BJ (cell line): ENCODE results near the gene CLASP1. TPM values are rescaled to one million over a fixed set of nuclear protein-coding genes. Genes with fewer than 3 reads are reported as not detected.
"Not testable (repeated sequence)": the region's sequence is repeated elsewhere in the genome, so short reads cannot be mapped to it uniquely, and the experiment has no call there.

Experiments used
- CTCF ChIA-PET: fragments of 350-600 bp; formaldehyde crosslinking; extraction: SDS; loops from one replicate; lab custom pipeline; 2021; ENCODE audit warnings: antibody characterized with exemption, inconsistent platforms; lab: Yijun Ruan, JAX
- POLR2A ChIA-PET: fragments of 300-600 bp; sonication (Branson Sonifier 250); formaldehyde crosslinking; extraction: SDS; loops from one replicate; lab custom pipeline; 2021; ENCODE audit warnings: antibody characterized with exemption; lab: Charles Lee
- DNase-seq: peaks from one replicate; pipeline ENCODE4 v3.0.0-alpha.2; 2011; ENCODE audit warnings: low read depth
- H3K27me3 ChIP-seq: 2 replicates; pipeline ENCODE4 v1.6.0; 2011; ENCODE audit warnings: low read length; ENCODE audit not compliant: control insufficient read depth, insufficient read depth
- H3K36me3 ChIP-seq: 2 replicates; pipeline ENCODE4 v1.5.1; 2011; ENCODE audit warnings: low read length; ENCODE audit not compliant: control insufficient read depth, insufficient read depth
- H3K4me3 ChIP-seq: 2 replicates; pipeline ENCODE4 v1.5.1; 2011; ENCODE audit warnings: low read depth, mild to moderate bottlenecking, control low read depth, low read length
- CTCF ChIP-seq: IDR thresholded peaks from 2 replicates; pipeline ENCODE4 v1.5.1; 2011; ENCODE audit warnings: low read depth, mild to moderate bottlenecking, control low read depth, inconsistent platforms, low read length, moderate library complexity; ENCODE audit not compliant: insufficient read depth
- polyA plus RNA-seq: library from polyadenylated mRNA; depleted of rRNA; stranded (reverse); fragments of >200 nt; gene quantifications from 2 replicates; pipeline ENCODE4 v1.2.3, GENCODE V29; 2011

Gene CLASP1
- polyA plus RNA-seq, 1 experiment, result 7.1 TPM

GRCh38 chr2:121335294-121336290 is 313.7 kb downstream of the CLASP1 start:
- DNase-seq, result no peak
- POLR2A ChIA-PET, result no interaction called here
- TF ChIP-seq CTCF, result no peak
- peaks cover 4% of the 10 kb centered on the region; the same call in 1 of the 2 replicates for H3K36me3 ChIP-seq
- CTCF ChIA-PET, result interaction anchor here (0.9 kb wide), 1 partner anchor 38 kb away, joined by 3 read pairs; no protein-coding TSS in a partner anchor
- no peaks in the 10 kb centered on the region for H3K27me3 ChIP-seq
- no peak overlapping the region for H3K4me3 ChIP-seq

- no peaks in the 10 kb centered on the region for H3K27me3 ChIP-seq
- ChIA-PET POLR2A (no interaction called here), CTCF (interaction anchor here (0.5 kb wide), 1 partner anchor 26 kb away, joined by 3 read pairs; no protein-coding TSS in a partner anchor)
- TF ChIP-seq CTCF, result no peak
- DNase-seq, result no peak
- H3K4me3 ChIP-seq, result no peak overlapping the region
- H3K36me3 ChIP-seq, result peaks cover 2% of the 10 kb centered on the region; the same call in 1 of the 2 replicates
Measured at GRCh38 chr2:121334581-121335293, 314.5 kb downstream of the CLASP1 start.

- CTCF ChIA-PET, result interaction anchor here (0.5 kb wide), 1 partner anchor 27 kb away, joined by 3 read pairs; no protein-coding TSS in a partner anchor
- POLR2A ChIA-PET, result no interaction called here
- no peak for TF ChIP-seq CTCF
- Histone ChIP-seq H3K27me3 (no peaks in the 10 kb centered on the region), H3K4me3 (no peak overlapping the region), H3K36me3 (peaks cover 2% of the 10 kb centered on the region; the same call in 1 of the 2 replicates)
- DNase-seq, result no peak
Measured at GRCh38 chr2:121333834-121334558, 315.3 kb downstream of the CLASP1 start.

- POLR2A ChIA-PET, result no interaction called here
- DNase-seq, result no peak
- CTCF ChIA-PET, result no interaction called here
- no peak overlapping the region for H3K4me3 ChIP-seq
- H3K36me3 ChIP-seq, result peaks cover 2% of the 10 kb centered on the region; the same call in 1 of the 2 replicates
- no peak for TF ChIP-seq CTCF
- no peaks in the 10 kb centered on the region for H3K27me3 ChIP-seq
Measured at GRCh38 chr2:121333231-121333630, 316.0 kb downstream of the CLASP1 start.

- H3K27me3 ChIP-seq, H3K36me3 ChIP-seq, POLR2A ChIA-PET, H3K4me3 ChIP-seq, DNase-seq, CTCF ChIA-PET: not testable (repeated sequence)
Measured at GRCh38 chr2:121331324-121331723, 317.9 kb downstream of the CLASP1 start.
